Inflammatory macrophage treated with lipopolysaccharide for 4 hours (primary cell): ENCODE results near the gene DYTN.
"Not testable (repeated sequence)": the region's sequence is repeated elsewhere in the genome, so short reads cannot be mapped to it uniquely, and the experiment has no call there.

ENCODE experiments used
- DNase-seq: peaks from one replicate; pipeline ENCODE4 v3.0.0-alpha.2; 2020

DYTN gene

GRCh38 chr2:206718296-206718695 is at the start of gene DYTN:
Gene DYTN (minus strand): TSS chr2:206718396. CDS start chr2:206718279, 117 bp downstream.
- no peak for DNase-seq

GRCh38 chr2:206766057-206766930 is 48.1 kb upstream of the DYTN start:
- DNase-seq, result no peak

- DNase-seq, result peak; percentile 92
These were observed 47.3 kb upstream of the DYTN start, which contains the start of the genes FASTKD2 and MDH1B for GRCh38 chr2:206765242-206766056. Gene FASTKD2 (plus strand): TSS chr2:206765606. CDS start chr2:206766694, 1,088 bp downstream. Gene MDH1B (minus strand): TSS chr2:206765328. CDS start chr2:206765271, 57 bp downstream.

- no peak for DNase-seq
These were observed 46.6 kb upstream of the DYTN start for GRCh38 chr2:206764673-206765241.

- DNase-seq, result no peak
These were observed 38.6 kb upstream of the DYTN start for GRCh38 chr2:206756816-206757215.

GRCh38 chr2:206740800-206741199 is 22.6 kb upstream of the DYTN start:
- no peak for DNase-seq

GRCh38 chr2:206739271-206739670 is 21.1 kb upstream of the DYTN start:
- no peak for DNase-seq

- DNase-seq, result no peak
These were observed 18.7 kb upstream of the DYTN start for GRCh38 chr2:206736935-206737334.

- no peak for DNase-seq
These were observed 15.1 kb upstream of the DYTN start for GRCh38 chr2:206733341-206733740.

- DNase-seq, result peak; percentile 58
These were observed 10.3 kb upstream of the DYTN start for GRCh38 chr2:206728277-206729199.

- no peak for DNase-seq
These were observed 9.1 kb upstream of the DYTN start for GRCh38 chr2:206727287-206727686.

GRCh38 chr2:206723288-206723687 is 5.1 kb upstream of the DYTN start:
- no peak for DNase-seq

GRCh38 chr2:206721256-206721920 is 3.2 kb upstream of the DYTN start:
- DNase-seq, result no peak

GRCh38 chr2:206716623-206717022 is 1.6 kb downstream of the DYTN start:
- DNase-seq, result no peak

- DNase-seq, result not testable (repeated sequence)
These were observed 3.0 kb downstream of the DYTN start for GRCh38 chr2:206715183-206715582.

GRCh38 chr2:206713746-206714145 is 4.5 kb downstream of the DYTN start:
- peak; percentile 81 for DNase-seq

- DNase-seq, result no peak
These were observed 9.9 kb downstream of the DYTN start for GRCh38 chr2:206708286-206708685.

GRCh38 chr2:206707164-206707701 is 11.0 kb downstream of the DYTN start:
- no peak for DNase-seq

- DNase-seq, result no peak
These were observed 16.1 kb downstream of the DYTN start for GRCh38 chr2:206701952-206702605.

GRCh38 chr2:206700156-206700555 is 18.0 kb downstream of the DYTN start:
- peak; percentile 29 for DNase-seq

- no peak for DNase-seq
These were observed 19.4 kb downstream of the DYTN start for GRCh38 chr2:206698811-206699210.
